ENCODE measurements around the gene DNAJC18. TPM values are rescaled to one million over a fixed set of nuclear protein-coding genes. Genes with fewer than 3 reads are reported as not detected.

DNAJC18 gene
- total RNA-seq, 2 donors from 2014 or later = 6.9 to 16.7 TPM

- TF ChIP-seq, protein P1, sequence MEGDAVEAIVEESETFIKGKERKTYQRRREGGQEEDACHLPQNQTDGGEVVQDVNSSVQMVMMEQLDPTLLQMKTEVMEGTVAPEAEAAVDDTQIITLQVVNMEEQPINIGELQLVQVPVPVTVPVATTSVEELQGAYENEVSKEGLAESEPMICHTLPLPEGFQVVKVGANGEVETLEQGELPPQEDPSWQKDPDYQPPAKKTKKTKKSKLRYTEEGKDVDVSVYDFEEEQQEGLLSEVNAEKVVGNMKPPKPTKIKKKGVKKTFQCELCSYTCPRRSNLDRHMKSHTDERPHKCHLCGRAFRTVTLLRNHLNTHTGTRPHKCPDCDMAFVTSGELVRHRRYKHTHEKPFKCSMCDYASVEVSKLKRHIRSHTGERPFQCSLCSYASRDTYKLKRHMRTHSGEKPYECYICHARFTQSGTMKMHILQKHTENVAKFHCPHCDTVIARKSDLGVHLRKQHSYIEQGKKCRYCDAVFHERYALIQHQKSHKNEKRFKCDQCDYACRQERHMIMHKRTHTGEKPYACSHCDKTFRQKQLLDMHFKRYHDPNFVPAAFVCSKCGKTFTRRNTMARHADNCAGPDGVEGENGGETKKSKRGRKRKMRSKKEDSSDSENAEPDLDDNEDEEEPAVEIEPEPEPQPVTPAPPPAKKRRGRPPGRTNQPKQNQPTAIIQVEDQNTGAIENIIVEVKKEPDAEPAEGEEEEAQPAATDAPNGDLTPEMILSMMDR (IDR thresholded peaks at IDR 0.05) = no peak
- no peak for DNase-seq (ENCODE audit: low spot score)
- ATAC-seq (ENCODE audit: insufficient number of reproducible peaks, low FRiP score, low read depth) = no peak
These were observed 29.2 kb upstream of the DNAJC18 start for GRCh38 chr5:139468421-139468931.

DNA sequence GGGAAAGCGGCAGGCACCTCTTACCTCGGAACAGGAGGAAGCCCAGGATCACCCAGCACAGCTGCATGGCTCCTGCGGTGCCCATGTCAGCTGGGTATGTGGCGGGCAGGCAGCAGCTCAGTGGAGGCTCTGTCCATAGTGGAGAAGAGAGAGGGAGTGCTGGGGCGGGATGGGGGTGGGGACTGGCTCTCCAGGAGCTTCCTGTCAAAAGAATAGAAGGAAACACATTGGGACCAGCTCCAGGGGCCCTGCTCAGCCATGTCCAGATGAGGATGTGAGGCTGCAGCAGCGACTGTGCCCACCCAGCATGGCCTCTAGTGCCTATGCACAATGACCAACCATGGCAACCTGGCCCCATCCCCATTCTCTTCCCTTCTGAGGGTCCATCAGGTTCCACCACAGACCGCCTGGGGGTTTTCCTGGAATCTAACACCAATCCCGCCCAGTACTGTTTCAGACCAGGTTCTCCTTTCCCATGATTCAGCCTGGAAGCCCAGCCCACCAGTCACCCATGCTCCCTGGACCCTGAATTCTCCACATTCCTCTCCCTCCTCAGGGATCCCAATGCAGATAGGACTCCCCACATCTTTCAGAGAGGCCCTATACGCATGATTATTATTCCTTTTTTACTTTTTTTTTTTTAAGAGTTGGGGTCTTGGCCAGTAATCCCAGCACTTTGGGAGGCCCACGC lies 23.4 kb upstream of the DNAJC18 start, which contains the start of gene ECSCR:
Gene ECSCR, minus strand, starts transcription at position 158 of the 691 bp plus-strand sequence. Its CDS starts 73 bp downstream, at position 85.
- TF ChIP-seq, protein P1 (IDR thresholded peaks at IDR 0.05) = no peak
- Histone ChIP-seq H3K4me3 (peak within 1 kb of the TSS; percentile 12), H3K4me1 (ENCODE audit: control insufficient read depth in 1 of 2, low read depth in 2 of 2) (peaks cover 0 to 5% of the 10 kb centered on the region in 2 donors), H3K27ac (peak within 1 kb of the TSS in 1 of 2 donors; percentile 25), H3K36me3 (no peaks in the 10 kb centered on the region), H3K9me3 (no peaks in the 10 kb centered on the region), H3K27me3 (replicated peaks; ENCODE audit: insufficient read depth) (no peaks in the 10 kb centered on the region)
- ATAC-seq (ENCODE audit: insufficient number of reproducible peaks, low FRiP score, low read depth) (no peak), DNase-seq (ENCODE audit: low spot score) (no peak)

More at GRCh38 chr5:139468421-139468931, 29.2 kb upstream of the DNAJC18 start:
- no peak overlapping the region for H3K27ac ChIP-seq
- H3K4me3 ChIP-seq = no peak overlapping the region
- no peaks in the 10 kb centered on the region for H3K27me3 ChIP-seq (replicated peaks; ENCODE audit: insufficient read depth)
- H3K9me3 ChIP-seq = no peaks in the 10 kb centered on the region
- H3K4me1 ChIP-seq (ENCODE audit: control insufficient read depth in 1 of 2, low read depth in 2 of 2) = peaks cover 0 to under 1% of the 10 kb centered on the region in 2 donors
- H3K36me3 ChIP-seq = no peaks in the 10 kb centered on the region

DNA sequence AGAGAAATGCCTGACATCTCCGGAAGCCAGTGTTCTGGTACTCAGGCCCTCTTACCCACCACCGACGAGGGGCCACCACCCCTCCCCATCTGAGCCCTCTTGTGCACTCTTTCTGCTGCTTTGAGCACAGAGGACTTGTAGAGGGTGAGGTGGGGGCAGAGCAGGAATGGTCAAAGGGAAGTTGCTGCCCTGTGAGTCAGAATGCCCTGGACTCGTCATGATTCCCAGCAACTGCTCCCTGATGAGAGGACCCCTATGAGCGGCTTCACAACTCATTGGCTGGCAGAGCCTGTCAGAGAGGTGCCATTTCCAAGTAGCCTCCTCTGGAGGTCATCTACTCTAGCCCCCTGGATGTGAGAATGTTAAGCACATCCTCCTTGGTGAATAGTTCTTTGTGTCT lies 22.4 kb upstream of the DNAJC18 start:
- Histone ChIP-seq H3K9me3 (no peaks in the 10 kb centered on the region), H3K4me1 (ENCODE audit: control insufficient read depth in 1 of 2, low read depth in 2 of 2) (peaks cover 0 to 5% of the 10 kb centered on the region in 2 donors), H3K27me3 (replicated peaks; ENCODE audit: insufficient read depth) (no peaks in the 10 kb centered on the region), H3K27ac (peak overlapping the region in 1 of 2 donors; percentile 25), H3K36me3 (no peaks in the 10 kb centered on the region), H3K4me3 (peak overlapping the region; percentile 12)
- ATAC-seq (ENCODE audit: insufficient number of reproducible peaks, low FRiP score, low read depth) (no peak), DNase-seq (ENCODE audit: low spot score) (no peak)
- TF ChIP-seq, protein P1 (IDR thresholded peaks at IDR 0.05) = no peak

DNA sequence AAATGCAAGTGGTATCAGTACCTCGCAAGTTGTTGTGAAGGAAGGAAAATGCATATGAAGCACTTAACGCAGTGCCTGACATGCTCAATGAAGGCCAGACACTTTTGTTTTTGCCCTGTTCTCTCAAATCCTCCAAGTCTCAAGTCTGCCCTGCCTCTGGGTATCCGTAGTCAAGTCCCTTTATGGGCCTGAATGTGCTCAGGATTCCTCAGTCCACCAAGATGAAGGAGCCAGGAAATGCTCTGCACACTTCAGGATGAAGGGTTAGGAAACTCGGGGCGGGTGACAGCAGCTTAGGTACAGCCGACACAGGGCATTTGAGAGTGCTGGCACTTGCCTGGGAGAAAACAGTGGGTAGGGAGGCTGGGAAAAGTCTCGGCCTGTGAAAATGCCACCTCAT lies 21.9 kb upstream of the DNAJC18 start:
- H3K27ac ChIP-seq = no peak overlapping the region
- H3K4me3 ChIP-seq = no peak overlapping the region
- no peaks in the 10 kb centered on the region for H3K36me3 ChIP-seq
- TF ChIP-seq, protein P1 (IDR thresholded peaks at IDR 0.05) = no peak
- H3K27me3 ChIP-seq (replicated peaks; ENCODE audit: insufficient read depth) = no peaks in the 10 kb centered on the region
- ATAC-seq (ENCODE audit: insufficient number of reproducible peaks, low FRiP score, low read depth) = no peak
- H3K4me1 ChIP-seq (ENCODE audit: control insufficient read depth in 1 of 2, low read depth in 2 of 2) = peaks cover 0 to 5% of the 10 kb centered on the region in 2 donors
- no peaks in the 10 kb centered on the region for H3K9me3 ChIP-seq
- DNase-seq (ENCODE audit: low spot score) = no peak

GRCh38 chr5:139460455-139460854 lies 21.1 kb upstream of the DNAJC18 start:
- no peak overlapping the region for H3K27ac ChIP-seq
- H3K9me3 ChIP-seq = no peaks in the 10 kb centered on the region
- no peak overlapping the region for H3K4me3 ChIP-seq
- TF ChIP-seq, protein P1 (IDR thresholded peaks at IDR 0.05) = no peak
- no peaks in the 10 kb centered on the region for H3K36me3 ChIP-seq
- peaks cover 0 to 5% of the 10 kb centered on the region in 2 donors for H3K4me1 ChIP-seq (ENCODE audit: control insufficient read depth in 1 of 2, low read depth in 2 of 2)
- ATAC-seq (ENCODE audit: insufficient number of reproducible peaks, low FRiP score, low read depth) (no peak), DNase-seq (ENCODE audit: low spot score) (no peak)
- H3K27me3 ChIP-seq (replicated peaks; ENCODE audit: insufficient read depth) = no peaks in the 10 kb centered on the region
